ENCODE data around the gene CREB3L2. TPM values are rescaled to one million over a fixed set of nuclear protein-coding genes. Genes with fewer than 3 reads are reported as not detected.

The CREB3L2 gene
- total and polyA plus RNA-seq, 5 donors, result 10.7 to 75.1 (median 37.8) TPM

- WGBS, result 77% methylated on average over 5 of the region's 5 CpGs
- H3K4me1 ChIP-seq (ENCODE audit: control insufficient read depth, insufficient read depth, low read length), result peaks cover 3% of the 10 kb centered on the region
- DNase-seq, result peak in 1 of 3 donors; percentile 39
- no peaks in the 10 kb centered on the region for H3K9me3 ChIP-seq (ENCODE audit: control insufficient read depth, low read length)
- ATAC-seq, result peak in 1 of 2 donors; percentile 77
- no peak overlapping the region for H3K4me3 ChIP-seq (ENCODE audit: low read length)
- no peaks in the 10 kb centered on the region for H3K27me3 ChIP-seq (ENCODE audit: control insufficient read depth, insufficient read depth)
- intact Hi-C loops (cut with DNase I), result no loop called here
- peak overlapping the region; percentile 53 for H3K27ac ChIP-seq (ENCODE audit: low read length)
Measured at GRCh38 chr7:137882261-137882668, 119.6 kb downstream of the CREB3L2 start.

- Histone ChIP-seq H3K27me3 (ENCODE audit: control insufficient read depth, insufficient read depth) (no peaks in the 10 kb centered on the region), H3K9me3 (ENCODE audit: control insufficient read depth, low read length) (no peaks in the 10 kb centered on the region), H3K27ac (ENCODE audit: low read length) (peak overlapping the region; percentile 53), H3K4me3 (ENCODE audit: low read length) (no peak overlapping the region), H3K4me1 (ENCODE audit: control insufficient read depth, insufficient read depth, low read length) (peaks cover 3% of the 10 kb centered on the region)
- WGBS, result 97% methylated on average over 8 of the region's 8 CpGs
- ATAC-seq, result no peak
- DNase-seq, result no peak
- intact Hi-C loops (cut with DNase I), result no loop called here
Measured at GRCh38 chr7:137881607-137882260, 120.2 kb downstream of the CREB3L2 start.

DNA sequence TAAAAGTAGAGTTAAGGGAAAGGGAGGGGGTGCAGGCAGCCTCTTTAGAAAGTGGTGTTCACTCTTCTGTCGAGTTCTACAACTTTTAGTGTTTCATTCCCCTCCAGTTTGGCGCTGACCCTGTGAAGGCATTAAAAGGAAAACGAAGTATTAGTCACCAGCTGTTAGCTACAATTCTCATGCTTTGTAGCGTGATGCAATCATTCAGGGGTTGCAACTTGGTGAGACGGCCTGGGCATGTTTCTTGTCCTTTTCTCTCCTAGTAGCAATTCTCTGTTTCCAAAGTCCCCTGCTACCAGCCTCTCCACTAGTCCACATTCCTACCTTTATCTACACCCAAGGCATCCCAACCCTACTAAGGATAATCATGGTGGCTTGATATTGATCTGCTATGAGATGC lies 121.5 kb downstream of the CREB3L2 start:
- no peak overlapping the region for H3K4me3 ChIP-seq (ENCODE audit: low read length)
- intact Hi-C loops (cut with DNase I), result no loop called here

DNA sequence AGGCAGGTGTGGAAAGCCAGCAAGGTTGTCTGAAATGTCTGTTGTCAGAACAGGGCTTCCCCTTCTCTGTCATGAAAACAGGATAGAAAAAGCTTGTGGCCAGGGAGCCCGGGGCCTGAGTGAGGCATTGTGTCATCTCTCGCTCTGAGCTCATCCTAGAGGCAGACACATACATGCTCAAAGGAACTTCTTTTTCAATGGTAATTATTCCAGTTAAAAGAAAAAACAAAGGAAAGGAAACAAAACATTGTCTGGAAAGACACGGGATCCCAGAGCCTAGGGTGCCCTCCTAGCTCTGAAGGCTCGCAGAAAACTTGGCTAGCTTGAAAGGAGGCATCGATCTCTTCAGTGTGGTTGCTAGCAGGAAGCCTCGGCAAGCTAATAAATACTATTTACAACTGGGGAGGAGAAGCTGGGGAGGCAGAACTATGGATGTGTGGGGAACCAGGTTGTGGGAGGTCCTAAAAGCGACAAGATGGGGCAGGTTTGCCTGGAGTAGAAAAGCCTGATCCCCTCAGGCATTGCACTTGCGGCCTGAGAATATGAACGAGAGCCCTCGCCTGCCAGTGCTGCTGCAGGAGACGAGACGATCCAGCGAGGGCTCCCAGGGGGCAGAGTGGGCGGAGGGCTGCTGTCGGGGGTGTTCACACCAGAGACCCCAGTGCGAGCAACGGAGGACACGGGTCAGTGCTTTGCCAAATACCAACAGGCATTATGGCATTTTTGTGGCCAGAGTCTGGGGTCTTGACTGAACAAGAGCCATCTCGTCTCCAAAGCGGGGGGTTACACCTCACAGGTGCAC lies 122.3 kb downstream of the CREB3L2 start:
- Histone ChIP-seq H3K9me3 (ENCODE audit: control insufficient read depth, low read length) (no peaks in the 10 kb centered on the region), H3K4me3 (ENCODE audit: low read length) (no peak overlapping the region), H3K27me3 (ENCODE audit: control insufficient read depth, insufficient read depth) (no peaks in the 10 kb centered on the region), H3K4me1 (ENCODE audit: control insufficient read depth, insufficient read depth, low read length) (peaks cover 8% of the 10 kb centered on the region), H3K27ac (ENCODE audit: low read length) (peak overlapping the region; percentile 78)
- 75% methylated on average over 20 of the region's 20 CpGs for WGBS
- DNase-seq, result no peak
- no peak for ATAC-seq
- intact Hi-C loops (cut with DNase I), result no loop called here

More for the DNA sequence above, 121.5 kb downstream of the CREB3L2 start:
- no peak for ATAC-seq
- H3K27ac ChIP-seq (ENCODE audit: low read length), result no peak overlapping the region
- no peaks in the 10 kb centered on the region for H3K9me3 ChIP-seq (ENCODE audit: control insufficient read depth, low read length)
- 75% methylated on average over 5 of the region's 5 CpGs for WGBS
- no peaks in the 10 kb centered on the region for H3K27me3 ChIP-seq (ENCODE audit: control insufficient read depth, insufficient read depth)
- DNase-seq, result no peak
- peaks cover 4% of the 10 kb centered on the region for H3K4me1 ChIP-seq (ENCODE audit: control insufficient read depth, insufficient read depth, low read length)

GRCh38 chr7:137878333-137878961 lies 123.4 kb downstream of the CREB3L2 start:
- peak; percentile 86 to 96 (median 94) for DNase-seq
- 45% methylated on average over 8 of the region's 8 CpGs for WGBS
- Histone ChIP-seq H3K4me1 (ENCODE audit: control insufficient read depth, insufficient read depth, low read length) (peaks cover 11% of the 10 kb centered on the region), H3K4me3 (ENCODE audit: low read length) (no peak overlapping the region), H3K9me3 (ENCODE audit: control insufficient read depth, low read length) (no peaks in the 10 kb centered on the region), H3K27me3 (ENCODE audit: control insufficient read depth, insufficient read depth) (no peaks in the 10 kb centered on the region), H3K27ac (ENCODE audit: low read length) (peak overlapping the region; percentile 16)
- ATAC-seq, result peak; percentile 78 to 92
- intact Hi-C loops (cut with DNase I), result no loop called here

GRCh38 chr7:137877027-137877675 lies 124.7 kb downstream of the CREB3L2 start:
- H3K4me1 ChIP-seq (ENCODE audit: control insufficient read depth, insufficient read depth, low read length), result peaks cover 11% of the 10 kb centered on the region
- ATAC-seq (no peak), DNase-seq (no peak)
- intact Hi-C loops (cut with DNase I), result no loop called here
- H3K9me3 ChIP-seq (ENCODE audit: control insufficient read depth, low read length), result no peaks in the 10 kb centered on the region
- no peak overlapping the region for H3K4me3 ChIP-seq (ENCODE audit: low read length)
- WGBS, result 39% methylated on average over 5 of the region's 5 CpGs
- no peaks in the 10 kb centered on the region for H3K27me3 ChIP-seq (ENCODE audit: control insufficient read depth, insufficient read depth)
- peak overlapping the region; percentile 83 for H3K27ac ChIP-seq (ENCODE audit: low read length)

- intact Hi-C loops (cut with DNase I), result no loop called here
- no peak for DNase-seq
- no peak overlapping the region for H3K4me3 ChIP-seq (ENCODE audit: low read length)
- peaks cover 13% of the 10 kb centered on the region for H3K4me1 ChIP-seq (ENCODE audit: control insufficient read depth, insufficient read depth, low read length)
- H3K27me3 ChIP-seq (ENCODE audit: control insufficient read depth, insufficient read depth), result no peaks in the 10 kb centered on the region
- H3K9me3 ChIP-seq (ENCODE audit: control insufficient read depth, low read length), result no peaks in the 10 kb centered on the region
- H3K27ac ChIP-seq (ENCODE audit: low read length), result no peak overlapping the region
- 96% methylated on average over 4 of the region's 4 CpGs for WGBS
- no peak for ATAC-seq
Measured at GRCh38 chr7:137875746-137876145, 126.1 kb downstream of the CREB3L2 start.

DNA sequence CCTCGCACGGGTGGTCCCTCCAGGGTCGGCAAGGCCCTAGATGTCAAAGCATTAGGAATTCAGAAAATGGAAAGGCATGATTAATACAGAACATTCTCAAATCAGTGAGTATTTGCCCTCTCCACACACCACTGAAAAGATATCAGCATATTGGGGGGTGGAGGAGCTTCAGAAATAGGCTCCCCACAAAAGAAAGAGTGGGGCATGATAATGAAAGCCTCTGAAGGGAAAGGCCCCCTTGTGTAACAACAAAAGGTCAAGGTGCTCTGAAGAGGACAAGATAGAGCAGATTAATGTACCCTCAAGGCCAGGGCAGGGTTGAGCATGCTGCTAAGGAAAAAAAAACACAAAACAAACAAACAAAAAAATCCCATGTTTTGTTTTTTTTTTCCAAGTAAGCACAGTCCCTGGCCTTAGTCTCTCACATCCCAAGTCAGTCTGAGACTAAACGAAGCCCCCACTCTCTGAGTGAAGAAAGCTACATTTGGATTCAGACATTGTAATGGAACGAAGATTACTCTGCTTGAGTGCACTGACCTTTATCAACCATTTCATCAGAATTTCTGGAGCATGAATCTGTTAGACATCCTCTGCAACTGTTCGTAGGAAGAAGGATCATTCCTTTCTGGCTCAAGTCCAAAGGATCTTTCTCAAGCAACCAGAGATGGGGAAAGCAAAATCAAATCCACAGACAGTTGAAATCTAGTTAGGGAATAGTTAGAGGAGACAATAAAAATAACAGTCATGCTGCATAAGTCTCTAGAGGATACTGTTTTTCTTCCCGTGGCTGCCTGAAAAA lies 127.7 kb downstream of the CREB3L2 start:
- 46% methylated on average over 7 of the region's 7 CpGs for WGBS
- Histone ChIP-seq H3K9me3 (ENCODE audit: control insufficient read depth, low read length) (no peaks in the 10 kb centered on the region), H3K27me3 (ENCODE audit: control insufficient read depth, insufficient read depth) (no peaks in the 10 kb centered on the region), H3K27ac (ENCODE audit: low read length) (peak overlapping the region; percentile 75), H3K4me3 (ENCODE audit: low read length) (no peak overlapping the region), H3K4me1 (ENCODE audit: control insufficient read depth, insufficient read depth, low read length) (peaks cover 11% of the 10 kb centered on the region)
- no peak for DNase-seq
- no peak for ATAC-seq
- intact Hi-C loops (cut with DNase I), result no loop called here

GRCh38 chr7:137873524-137873923 lies 128.4 kb downstream of the CREB3L2 start:
- Histone ChIP-seq H3K9me3 (ENCODE audit: control insufficient read depth, low read length) (no peaks in the 10 kb centered on the region), H3K4me1 (ENCODE audit: control insufficient read depth, insufficient read depth, low read length) (peaks cover 10% of the 10 kb centered on the region), H3K27me3 (ENCODE audit: control insufficient read depth, insufficient read depth) (no peaks in the 10 kb centered on the region), H3K4me3 (ENCODE audit: low read length) (no peak overlapping the region), H3K27ac (ENCODE audit: low read length) (peak overlapping the region; percentile 75)
- DNase-seq (no peak), ATAC-seq (no peak)
- intact Hi-C loops (cut with DNase I), result no loop called here
- WGBS, result 88% methylated on average over 3 of the region's 3 CpGs

- Histone ChIP-seq H3K27ac (ENCODE audit: low read length) (peak overlapping the region; percentile 74), H3K4me1 (ENCODE audit: control insufficient read depth, insufficient read depth, low read length) (peaks cover 8% of the 10 kb centered on the region), H3K9me3 (ENCODE audit: control insufficient read depth, low read length) (no peaks in the 10 kb centered on the region), H3K4me3 (ENCODE audit: low read length) (no peak overlapping the region), H3K27me3 (ENCODE audit: control insufficient read depth, insufficient read depth) (no peaks in the 10 kb centered on the region)
- intact Hi-C loops (cut with DNase I), result no loop called here
- ATAC-seq (peak; percentile 49 to 53), DNase-seq (no peak)
- WGBS, result 86% methylated on average over 7 of the region's 7 CpGs
Measured at GRCh38 chr7:137871170-137871915, 130.5 kb downstream of the CREB3L2 start.
